ENCODE measurements around the gene TESPA1.

The TESPA1 gene

DNA sequence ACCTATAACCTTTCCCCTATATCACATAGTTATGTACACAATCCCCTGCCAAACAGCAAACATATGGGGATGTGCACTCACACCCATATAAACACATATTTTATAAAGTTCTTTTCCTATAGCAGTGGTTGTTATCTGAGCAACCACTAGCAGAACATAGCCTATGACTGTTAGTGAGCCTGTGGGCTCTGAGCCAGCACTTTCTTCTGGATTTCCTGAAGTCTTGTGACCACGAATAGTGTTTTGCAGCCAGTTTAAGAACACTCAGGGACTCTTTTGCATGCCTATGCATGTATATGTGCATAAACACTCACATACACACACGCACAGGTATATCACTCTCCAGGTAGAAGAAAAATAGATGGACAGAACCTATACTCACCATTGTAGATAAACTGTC, 17.1 kb downstream of the TESPA1 start:
- TF ChIP-seq TAF1 (IDR thresholded peaks at IDR 0.05; ENCODE audit: borderline replicate concordance, insufficient read depth, low read length) (no peak), SIN3A (IDR thresholded peaks at IDR 0.05; ENCODE audit: borderline replicate concordance, insufficient read depth, low read length) (no peak), FOXP2 (optimal IDR thresholded peaks at IDR 0.05; ENCODE audit: borderline replicate concordance, extremely low read depth, extremely low read length, insufficient read depth) (no peak), POLR2AphosphoS5 (IDR thresholded peaks at IDR 0.05; ENCODE audit: low read depth, low read length) (no peak)
- TF ChIP-seq, protein P1, sequence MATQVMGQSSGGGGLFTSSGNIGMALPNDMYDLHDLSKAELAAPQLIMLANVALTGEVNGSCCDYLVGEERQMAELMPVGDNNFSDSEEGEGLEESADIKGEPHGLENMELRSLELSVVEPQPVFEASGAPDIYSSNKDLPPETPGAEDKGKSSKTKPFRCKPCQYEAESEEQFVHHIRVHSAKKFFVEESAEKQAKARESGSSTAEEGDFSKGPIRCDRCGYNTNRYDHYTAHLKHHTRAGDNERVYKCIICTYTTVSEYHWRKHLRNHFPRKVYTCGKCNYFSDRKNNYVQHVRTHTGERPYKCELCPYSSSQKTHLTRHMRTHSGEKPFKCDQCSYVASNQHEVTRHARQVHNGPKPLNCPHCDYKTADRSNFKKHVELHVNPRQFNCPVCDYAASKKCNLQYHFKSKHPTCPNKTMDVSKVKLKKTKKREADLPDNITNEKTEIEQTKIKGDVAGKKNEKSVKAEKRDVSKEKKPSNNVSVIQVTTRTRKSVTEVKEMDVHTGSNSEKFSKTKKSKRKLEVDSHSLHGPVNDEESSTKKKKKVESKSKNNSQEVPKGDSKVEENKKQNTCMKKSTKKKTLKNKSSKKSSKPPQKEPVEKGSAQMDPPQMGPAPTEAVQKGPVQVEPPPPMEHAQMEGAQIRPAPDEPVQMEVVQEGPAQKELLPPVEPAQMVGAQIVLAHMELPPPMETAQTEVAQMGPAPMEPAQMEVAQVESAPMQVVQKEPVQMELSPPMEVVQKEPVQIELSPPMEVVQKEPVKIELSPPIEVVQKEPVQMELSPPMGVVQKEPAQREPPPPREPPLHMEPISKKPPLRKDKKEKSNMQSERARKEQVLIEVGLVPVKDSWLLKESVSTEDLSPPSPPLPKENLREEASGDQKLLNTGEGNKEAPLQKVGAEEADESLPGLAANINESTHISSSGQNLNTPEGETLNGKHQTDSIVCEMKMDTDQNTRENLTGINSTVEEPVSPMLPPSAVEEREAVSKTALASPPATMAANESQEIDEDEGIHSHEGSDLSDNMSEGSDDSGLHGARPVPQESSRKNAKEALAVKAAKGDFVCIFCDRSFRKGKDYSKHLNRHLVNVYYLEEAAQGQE (IDR thresholded peaks at IDR 0.05; ENCODE audit: insufficient read depth in 1 of 2, low read depth in 2 of 2, low read length in 2 of 2), result no peak

DNA sequence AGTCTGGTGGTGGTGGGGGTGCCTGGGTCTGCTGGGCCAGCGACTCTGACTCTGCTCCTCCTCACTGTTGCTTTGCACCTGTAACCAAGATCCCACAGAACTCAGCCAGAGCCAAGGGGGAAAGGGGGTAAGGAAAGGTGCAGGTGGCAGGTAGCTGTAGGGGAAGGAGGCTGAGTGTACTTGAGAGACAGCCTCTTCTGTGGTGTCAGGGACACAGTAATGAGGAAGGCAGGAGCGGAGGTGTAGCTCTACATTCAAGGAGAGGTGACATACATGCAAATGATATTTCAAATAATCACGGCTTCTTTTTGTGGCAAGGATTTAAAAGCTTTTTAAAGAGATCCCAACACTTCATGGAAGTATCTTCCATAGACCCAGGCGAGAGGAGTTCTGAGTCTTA, 23.4 kb downstream of the TESPA1 start:
- TF ChIP-seq POLR2AphosphoS5 (IDR thresholded peaks at IDR 0.05; ENCODE audit: low read depth, low read length) (no peak), TAF1 (IDR thresholded peaks at IDR 0.05; ENCODE audit: borderline replicate concordance, insufficient read depth, low read length) (no peak), FOXP2 (optimal IDR thresholded peaks at IDR 0.05; ENCODE audit: borderline replicate concordance, extremely low read depth, extremely low read length, insufficient read depth) (no peak), SIN3A (IDR thresholded peaks at IDR 0.05; ENCODE audit: borderline replicate concordance, insufficient read depth, low read length) (no peak)
- TF ChIP-seq, protein P1 (IDR thresholded peaks at IDR 0.05; ENCODE audit: insufficient read depth in 1 of 2, low read depth in 2 of 2, low read length in 2 of 2), result no peak

DNA sequence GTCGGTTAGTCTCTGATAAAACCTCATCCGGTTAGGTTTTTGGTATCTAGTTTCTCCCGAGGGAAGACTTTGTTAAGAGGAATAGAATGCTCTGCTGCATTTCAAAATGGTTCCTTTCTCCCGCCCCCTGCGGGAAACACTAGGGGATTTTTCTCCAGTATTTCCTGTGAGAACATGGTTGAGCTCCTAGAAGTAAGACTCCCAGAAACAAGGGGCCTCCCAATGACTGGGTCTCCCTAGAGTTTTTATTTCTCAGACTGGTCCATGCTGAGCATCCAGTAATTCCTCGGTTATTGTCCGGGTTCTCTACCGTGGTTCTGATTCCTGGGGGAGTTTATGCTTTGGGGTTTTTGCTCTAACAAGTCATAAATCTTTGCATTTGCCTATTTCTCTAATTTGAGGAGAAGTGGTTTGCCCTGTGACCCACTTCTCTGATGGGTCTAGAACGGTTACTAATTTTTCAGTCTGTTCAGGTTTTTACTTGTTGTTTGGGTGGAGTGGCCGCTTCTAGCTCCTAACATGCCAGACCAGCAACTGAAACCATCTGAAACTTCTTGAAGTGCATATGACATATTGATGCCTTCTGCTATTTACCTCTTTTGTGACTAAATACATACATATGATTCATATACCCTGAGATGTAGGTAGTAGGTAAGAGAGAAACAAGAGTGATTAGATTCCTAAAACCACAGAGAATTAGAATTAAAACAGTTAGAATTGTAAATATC, 25.1 kb downstream of the TESPA1 start:
- TF ChIP-seq SIN3A (IDR thresholded peaks at IDR 0.05; ENCODE audit: borderline replicate concordance, insufficient read depth, low read length), result no peak
- TF ChIP-seq, protein P1 (IDR thresholded peaks at IDR 0.05; ENCODE audit: insufficient read depth in 1 of 2, low read depth in 2 of 2, low read length in 2 of 2), result no peak
- no peak for TF ChIP-seq TAF1 (IDR thresholded peaks at IDR 0.05; ENCODE audit: borderline replicate concordance, insufficient read depth, low read length)
- no peak for TF ChIP-seq FOXP2 (optimal IDR thresholded peaks at IDR 0.05; ENCODE audit: borderline replicate concordance, extremely low read depth, extremely low read length, insufficient read depth)
- no peak for TF ChIP-seq POLR2AphosphoS5 (IDR thresholded peaks at IDR 0.05; ENCODE audit: low read depth, low read length)

DNA sequence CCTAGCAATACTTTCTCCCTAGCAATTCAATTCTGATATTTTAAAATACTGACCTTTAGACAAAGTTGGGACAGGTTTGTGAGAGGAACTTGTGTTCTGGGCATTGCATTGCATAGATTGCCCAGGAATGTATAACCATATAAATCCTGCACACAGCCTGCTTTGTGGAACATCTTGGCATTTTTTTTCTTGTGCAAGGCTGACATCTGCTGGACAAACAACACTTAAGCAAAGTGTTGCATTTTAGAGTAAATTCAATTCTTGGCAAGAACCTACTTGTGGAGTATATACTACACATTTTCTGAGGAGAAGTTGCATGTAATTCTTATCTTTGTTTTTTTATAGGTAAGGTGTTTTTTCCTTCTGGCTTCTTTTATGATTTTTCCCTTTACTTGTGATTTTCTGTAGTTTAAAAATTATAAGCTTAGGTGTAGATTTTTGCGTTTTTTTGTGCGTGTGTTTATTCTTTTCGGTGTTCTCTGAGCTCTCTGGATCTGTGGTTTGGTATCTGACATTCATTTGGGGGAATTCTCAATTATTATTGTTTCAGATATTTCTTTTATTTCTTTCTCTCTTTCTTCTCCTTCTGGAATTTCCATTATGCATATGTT, 26.4 kb downstream of the TESPA1 start:
- no peak for TF ChIP-seq FOXP2 (optimal IDR thresholded peaks at IDR 0.05; ENCODE audit: borderline replicate concordance, extremely low read depth, extremely low read length, insufficient read depth)
- TF ChIP-seq TAF1 (IDR thresholded peaks at IDR 0.05; ENCODE audit: borderline replicate concordance, insufficient read depth, low read length), result no peak

DNA sequence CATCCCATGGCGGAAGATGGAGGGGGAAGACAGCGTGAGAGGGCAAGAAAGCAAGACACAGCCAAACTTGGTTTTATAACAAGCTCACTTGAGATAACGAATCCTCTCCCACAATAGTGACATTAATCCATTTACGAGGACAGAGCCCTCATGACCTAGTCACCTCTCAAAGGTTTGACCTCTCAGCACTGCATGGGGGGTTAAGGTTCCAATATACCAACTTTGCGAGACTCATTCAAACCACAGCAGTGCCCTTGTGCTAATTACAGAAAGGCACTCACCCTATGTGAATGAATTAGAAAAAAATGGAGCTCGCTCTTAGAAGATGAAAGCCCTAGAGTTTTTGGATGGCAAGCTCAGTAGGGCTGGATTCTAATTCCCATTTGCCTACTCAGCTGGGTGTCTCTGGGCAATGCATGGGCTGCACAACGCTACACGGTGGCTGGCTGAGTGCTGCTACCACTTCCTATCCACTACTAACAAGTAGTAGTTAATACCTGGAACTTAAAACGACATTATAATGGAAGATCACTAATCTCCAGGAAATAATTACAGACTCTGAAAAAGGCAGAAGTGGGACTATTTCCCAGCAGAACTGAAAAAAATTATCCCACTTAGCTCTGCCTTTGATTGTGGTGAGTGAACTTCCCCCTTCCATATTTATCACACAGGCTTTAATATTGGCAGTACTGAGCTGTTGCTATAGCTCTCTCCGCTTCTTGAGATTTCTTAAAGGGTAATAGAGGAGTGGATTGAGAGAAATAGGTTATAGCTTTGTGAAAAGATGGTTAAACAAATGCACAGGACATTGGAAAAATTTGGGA, 27.5 kb downstream of the TESPA1 start:
- no peak for TF ChIP-seq POLR2AphosphoS5 (IDR thresholded peaks at IDR 0.05; ENCODE audit: low read depth, low read length)
- no peak for TF ChIP-seq SIN3A (IDR thresholded peaks at IDR 0.05; ENCODE audit: borderline replicate concordance, insufficient read depth, low read length)
- TF ChIP-seq, protein P1 (IDR thresholded peaks at IDR 0.05; ENCODE audit: insufficient read depth in 1 of 2, low read depth in 2 of 2, low read length in 2 of 2), result no peak
- no peak for TF ChIP-seq TAF1 (IDR thresholded peaks at IDR 0.05; ENCODE audit: borderline replicate concordance, insufficient read depth, low read length)
- no peak for TF ChIP-seq FOXP2 (optimal IDR thresholded peaks at IDR 0.05; ENCODE audit: borderline replicate concordance, extremely low read depth, extremely low read length, insufficient read depth)

Measured in PFSK-1 (cell line).